Central memory CD4-positive, alpha-beta T cell (primary cell): ENCODE measurements around the gene BCDIN3D.
A peak's percentile ranks its signal among the peaks of the same experiment; 100 is the strongest.
"Not testable (repeated sequence)": the region's sequence is repeated elsewhere in the genome, so short reads cannot be mapped to it uniquely, and the experiment has no call there.

Experiments used
- DNase-seq: peaks from one replicate; pipeline ENCODE4 v3.0.0; 2022
- total RNA-seq, 3 experiments: gene quantifications; one replicate each; lab custom pipeline; 2026; lab: John Stamatoyannopoulos, UW

The BCDIN3D gene
- 4.4 to 17.1 (median 7.4) reads per million in 3 experiments for total RNA-seq

GRCh38 chr12:49842519-49843352 is at the start of gene BCDIN3D:
Gene BCDIN3D, minus strand, starts transcription at chr12:49843106. Its CDS starts 19 bp downstream, at chr12:49843087.
- DNase-seq: peak; percentile 92

- DNase-seq: no peak
Measured at GRCh38 chr12:49892084-49892731, 49.3 kb upstream of the BCDIN3D start.

- no peak for DNase-seq
Measured at GRCh38 chr12:49891476-49891875, 48.6 kb upstream of the BCDIN3D start.

GRCh38 chr12:49891012-49891411 is 48.1 kb upstream of the BCDIN3D start:
- no peak for DNase-seq

- no peak for DNase-seq
Measured at GRCh38 chr12:49890096-49890461, 47.2 kb upstream of the BCDIN3D start.

- DNase-seq: no peak
Measured at GRCh38 chr12:49889361-49890095, 46.6 kb upstream of the BCDIN3D start.

GRCh38 chr12:49888461-49889151 is 45.7 kb upstream of the BCDIN3D start:
- DNase-seq: no peak

- no peak for DNase-seq
Measured at GRCh38 chr12:49887536-49888401, 44.9 kb upstream of the BCDIN3D start.

GRCh38 chr12:49887091-49887490 is 44.2 kb upstream of the BCDIN3D start:
- no peak for DNase-seq

- DNase-seq: no peak
Measured at GRCh38 chr12:49885663-49886461, 43.0 kb upstream of the BCDIN3D start.

GRCh38 chr12:49885118-49885517 is 42.2 kb upstream of the BCDIN3D start:
- no peak for DNase-seq

- DNase-seq: no peak
Measured at GRCh38 chr12:49882851-49883464, 40.1 kb upstream of the BCDIN3D start.

GRCh38 chr12:49882248-49882850 is 39.4 kb upstream of the BCDIN3D start:
- no peak for DNase-seq

GRCh38 chr12:49881415-49882247 is 38.7 kb upstream of the BCDIN3D start:
- no peak for DNase-seq

GRCh38 chr12:49880756-49881414 is 38.0 kb upstream of the BCDIN3D start:
- no peak for DNase-seq

- DNase-seq: not testable (repeated sequence)
Measured at GRCh38 chr12:49879065-49879464, 36.2 kb upstream of the BCDIN3D start.

GRCh38 chr12:49878021-49878420 is 35.1 kb upstream of the BCDIN3D start:
- DNase-seq: no peak

- no peak for DNase-seq
Measured at GRCh38 chr12:49877066-49877465, 34.2 kb upstream of the BCDIN3D start.

GRCh38 chr12:49876070-49876469 is 33.2 kb upstream of the BCDIN3D start:
- DNase-seq: no peak
